Measurements from ENCODE around the gene JAZF1.
"Not testable (repeated sequence)": the region's sequence is repeated elsewhere in the genome, so short reads cannot be mapped to it uniquely, and the experiment has no call there.

The JAZF1 gene

GRCh38 chr7:27910326-27910725, 270.3 kb downstream of the JAZF1 start:
- DNase-seq (ENCODE audit: low read depth): no peak

GRCh38 chr7:27908534-27909165, 271.9 kb downstream of the JAZF1 start:
- no peak for DNase-seq (ENCODE audit: low read depth)

GRCh38 chr7:27906385-27907091, 274.1 kb downstream of the JAZF1 start:
- no peak for DNase-seq (ENCODE audit: low read depth)

- DNase-seq (ENCODE audit: low read depth): no peak
Observed at GRCh38 chr7:27905951-27906350, 274.6 kb downstream of the JAZF1 start.

- no peak for DNase-seq (ENCODE audit: low read depth)
Observed at GRCh38 chr7:27901028-27901760, 279.4 kb downstream of the JAZF1 start.

GRCh38 chr7:27900006-27900405, 280.6 kb downstream of the JAZF1 start:
- DNase-seq (ENCODE audit: low read depth): no peak

- no peak for DNase-seq (ENCODE audit: low read depth)
Observed at GRCh38 chr7:27899601-27900000, 281.0 kb downstream of the JAZF1 start.

- DNase-seq (ENCODE audit: low read depth): no peak
Observed at GRCh38 chr7:27897441-27897847, 283.2 kb downstream of the JAZF1 start.

- DNase-seq (ENCODE audit: low read depth): no peak
Observed at GRCh38 chr7:27897001-27897400, 283.6 kb downstream of the JAZF1 start.

- DNase-seq (ENCODE audit: low read depth): no peak
Observed at GRCh38 chr7:27895551-27895950, 285.0 kb downstream of the JAZF1 start.

GRCh38 chr7:27890205-27890849, 290.3 kb downstream of the JAZF1 start:
- DNase-seq (ENCODE audit: low read depth): no peak

- no peak for DNase-seq (ENCODE audit: low read depth)
Observed at GRCh38 chr7:27889800-27890199, 290.8 kb downstream of the JAZF1 start.

GRCh38 chr7:27888736-27889135, 291.9 kb downstream of the JAZF1 start:
- no peak for DNase-seq (ENCODE audit: low read depth)

GRCh38 chr7:27886710-27887109, 293.9 kb downstream of the JAZF1 start:
- DNase-seq (ENCODE audit: low read depth): not testable (repeated sequence)

GRCh38 chr7:27885652-27886051, 294.9 kb downstream of the JAZF1 start:
- DNase-seq (ENCODE audit: low read depth): no peak

GRCh38 chr7:27883696-27884095, 296.9 kb downstream of the JAZF1 start:
- DNase-seq (ENCODE audit: low read depth): no peak

GRCh38 chr7:27876756-27877155, 303.8 kb downstream of the JAZF1 start:
- DNase-seq (ENCODE audit: low read depth): no peak

GRCh38 chr7:27875832-27876231, 304.8 kb downstream of the JAZF1 start:
- no peak for DNase-seq (ENCODE audit: low read depth)

- no peak for DNase-seq (ENCODE audit: low read depth)
Observed at GRCh38 chr7:27875061-27875460, 305.5 kb downstream of the JAZF1 start.

- no peak for DNase-seq (ENCODE audit: low read depth)
Observed at GRCh38 chr7:27873981-27874957, 306.3 kb downstream of the JAZF1 start.
